Measurements from ENCODE around the gene CASP7.
"Not testable (repeated sequence)": the region's sequence is repeated elsewhere in the genome, so short reads cannot be mapped to it uniquely, and the experiment has no call there.

Gene CASP7

GRCh38 chr10:113754768-113755167 is 75.1 kb downstream of the CASP7 start:
- DNase-seq, result no peak

GRCh38 chr10:113756940-113757543 is 77.3 kb downstream of the CASP7 start:
- no peak for DNase-seq

GRCh38 chr10:113762083-113762482 is 82.4 kb downstream of the CASP7 start:
- DNase-seq, result no peak

- DNase-seq, result no peak
Measured at GRCh38 chr10:113764582-113764981, 84.9 kb downstream of the CASP7 start.

- DNase-seq, result no peak
Measured at GRCh38 chr10:113765910-113766309, 86.2 kb downstream of the CASP7 start.

- no peak for DNase-seq
Measured at GRCh38 chr10:113767222-113767621, 87.5 kb downstream of the CASP7 start.

GRCh38 chr10:113770346-113770745 is 90.6 kb downstream of the CASP7 start:
- DNase-seq, result no peak

GRCh38 chr10:113771131-113771530 is 91.4 kb downstream of the CASP7 start:
- DNase-seq, result not testable (repeated sequence)

- no peak for DNase-seq
Measured at GRCh38 chr10:113775686-113776294, 96.1 kb downstream of the CASP7 start.

GRCh38 chr10:113776553-113776952 is 96.8 kb downstream of the CASP7 start:
- no peak for DNase-seq
